GM18868 (cell line): ENCODE measurements around the gene CENPF.
"Not testable (repeated sequence)": the region's sequence is repeated elsewhere in the genome, so short reads cannot be mapped to it uniquely, and the experiment has no call there.

Source experiments
- ATAC-seq: cut with Tn5 transposase; IDR thresholded peaks from one replicate; pipeline ENCODE4 v1.9.1; 2021; ENCODE audit warnings: mild to moderate bottlenecking, moderate library complexity; ENCODE audit not compliant: unreplicated experiment

CENPF gene, protein sequence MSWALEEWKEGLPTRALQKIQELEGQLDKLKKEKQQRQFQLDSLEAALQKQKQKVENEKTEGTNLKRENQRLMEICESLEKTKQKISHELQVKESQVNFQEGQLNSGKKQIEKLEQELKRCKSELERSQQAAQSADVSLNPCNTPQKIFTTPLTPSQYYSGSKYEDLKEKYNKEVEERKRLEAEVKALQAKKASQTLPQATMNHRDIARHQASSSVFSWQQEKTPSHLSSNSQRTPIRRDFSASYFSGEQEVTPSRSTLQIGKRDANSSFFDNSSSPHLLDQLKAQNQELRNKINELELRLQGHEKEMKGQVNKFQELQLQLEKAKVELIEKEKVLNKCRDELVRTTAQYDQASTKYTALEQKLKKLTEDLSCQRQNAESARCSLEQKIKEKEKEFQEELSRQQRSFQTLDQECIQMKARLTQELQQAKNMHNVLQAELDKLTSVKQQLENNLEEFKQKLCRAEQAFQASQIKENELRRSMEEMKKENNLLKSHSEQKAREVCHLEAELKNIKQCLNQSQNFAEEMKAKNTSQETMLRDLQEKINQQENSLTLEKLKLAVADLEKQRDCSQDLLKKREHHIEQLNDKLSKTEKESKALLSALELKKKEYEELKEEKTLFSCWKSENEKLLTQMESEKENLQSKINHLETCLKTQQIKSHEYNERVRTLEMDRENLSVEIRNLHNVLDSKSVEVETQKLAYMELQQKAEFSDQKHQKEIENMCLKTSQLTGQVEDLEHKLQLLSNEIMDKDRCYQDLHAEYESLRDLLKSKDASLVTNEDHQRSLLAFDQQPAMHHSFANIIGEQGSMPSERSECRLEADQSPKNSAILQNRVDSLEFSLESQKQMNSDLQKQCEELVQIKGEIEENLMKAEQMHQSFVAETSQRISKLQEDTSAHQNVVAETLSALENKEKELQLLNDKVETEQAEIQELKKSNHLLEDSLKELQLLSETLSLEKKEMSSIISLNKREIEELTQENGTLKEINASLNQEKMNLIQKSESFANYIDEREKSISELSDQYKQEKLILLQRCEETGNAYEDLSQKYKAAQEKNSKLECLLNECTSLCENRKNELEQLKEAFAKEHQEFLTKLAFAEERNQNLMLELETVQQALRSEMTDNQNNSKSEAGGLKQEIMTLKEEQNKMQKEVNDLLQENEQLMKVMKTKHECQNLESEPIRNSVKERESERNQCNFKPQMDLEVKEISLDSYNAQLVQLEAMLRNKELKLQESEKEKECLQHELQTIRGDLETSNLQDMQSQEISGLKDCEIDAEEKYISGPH (N-terminal part only)

GRCh38 chr1:214602764-214603657 lies at the start of gene CENPF:
CENPF (plus strand) TSS chr1:214603195; CDS start chr1:214613755, 10,560 bp downstream.
- peak; percentile 98 for ATAC-seq

DNA sequence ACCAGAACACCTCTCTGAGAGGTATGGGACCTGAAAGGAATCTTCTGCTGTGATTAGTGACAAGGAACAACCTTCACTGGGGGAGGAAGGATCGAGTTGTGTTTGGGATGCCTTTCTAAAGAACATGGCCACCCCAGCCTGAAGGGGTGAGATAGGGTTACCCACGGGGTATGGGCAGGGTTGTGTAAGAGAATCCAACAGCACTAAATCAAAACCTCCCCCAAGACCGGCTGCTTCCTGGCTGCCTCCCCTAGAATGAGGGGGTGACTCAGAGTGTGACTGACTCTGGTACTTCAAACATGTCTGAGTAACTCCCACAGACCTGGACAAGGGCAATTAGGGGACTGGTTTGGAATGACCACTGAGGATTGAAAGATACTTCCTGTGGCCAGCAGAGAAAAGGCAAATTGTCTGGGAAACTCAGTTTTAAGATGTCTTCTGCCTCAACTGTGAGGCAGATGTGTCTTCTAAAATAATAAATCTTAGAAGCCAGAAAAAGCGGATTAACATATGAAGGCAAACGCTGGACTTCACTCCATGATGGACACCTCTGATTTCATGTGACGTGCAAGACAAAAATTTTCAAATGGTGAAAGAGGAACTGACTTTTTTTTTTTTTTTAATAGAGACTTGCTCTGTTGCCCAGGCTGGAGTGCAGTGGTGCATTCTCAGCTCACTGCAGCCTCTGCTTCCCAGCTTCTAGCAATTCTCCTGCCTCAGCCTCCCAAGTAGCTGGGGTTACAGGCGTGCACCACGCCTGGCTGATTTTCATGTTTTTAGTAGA lies 44.9 kb upstream of the CENPF start:
- ATAC-seq: peak; percentile 74

- ATAC-seq: no peak
These were observed 39.1 kb upstream of the CENPF start for GRCh38 chr1:214563881-214564280.

GRCh38 chr1:214565310-214565709 lies 37.7 kb upstream of the CENPF start:
- ATAC-seq: no peak

- ATAC-seq: peak; percentile 43
These were observed 36.6 kb upstream of the CENPF start for GRCh38 chr1:214566158-214567104.

DNA sequence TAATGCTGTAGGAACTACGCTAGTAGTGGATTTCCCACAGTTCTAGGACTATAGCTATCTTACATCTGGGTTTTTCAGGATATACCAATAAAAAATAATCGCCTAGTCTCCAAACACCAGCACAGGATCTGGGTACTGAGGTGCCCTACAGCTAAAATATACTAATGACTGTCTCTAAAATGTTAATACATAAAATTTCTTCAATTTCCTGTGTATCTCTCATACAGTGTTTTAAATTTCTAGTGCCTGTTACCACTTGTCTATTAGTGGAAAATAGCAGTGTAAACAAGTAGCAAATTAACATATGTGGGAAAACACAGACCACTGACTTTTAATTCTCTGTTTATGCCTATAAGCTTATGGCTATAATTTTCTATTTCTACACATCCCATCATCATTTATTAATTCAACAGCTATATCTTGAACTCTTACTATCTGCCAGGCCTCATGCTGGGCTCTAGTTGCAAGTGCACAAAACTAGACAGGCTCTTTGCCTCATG lies 35.5 kb upstream of the CENPF start:
- ATAC-seq: no peak

DNA sequence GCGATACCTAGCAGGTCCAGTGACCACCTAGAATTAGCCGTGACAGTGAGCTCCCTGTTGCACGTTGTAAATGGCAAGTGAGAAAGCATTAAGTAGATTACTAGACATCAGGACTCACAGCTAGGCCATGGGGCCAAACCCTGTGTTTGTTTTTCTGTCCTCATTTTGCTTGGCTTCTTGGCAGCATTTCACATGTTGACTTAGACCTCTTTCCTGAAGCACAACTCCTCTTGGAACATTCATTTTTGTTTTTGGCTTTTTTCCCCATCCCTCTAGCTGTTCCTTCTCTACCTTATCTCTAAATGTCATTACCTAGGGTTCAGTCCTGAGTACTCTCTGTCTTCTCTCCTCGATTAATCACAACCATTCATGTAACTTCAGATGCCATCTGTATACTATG lies 34.7 kb upstream of the CENPF start:
- ATAC-seq: no peak

- no peak for ATAC-seq
These were observed 33.5 kb upstream of the CENPF start for GRCh38 chr1:214569357-214570004.

DNA sequence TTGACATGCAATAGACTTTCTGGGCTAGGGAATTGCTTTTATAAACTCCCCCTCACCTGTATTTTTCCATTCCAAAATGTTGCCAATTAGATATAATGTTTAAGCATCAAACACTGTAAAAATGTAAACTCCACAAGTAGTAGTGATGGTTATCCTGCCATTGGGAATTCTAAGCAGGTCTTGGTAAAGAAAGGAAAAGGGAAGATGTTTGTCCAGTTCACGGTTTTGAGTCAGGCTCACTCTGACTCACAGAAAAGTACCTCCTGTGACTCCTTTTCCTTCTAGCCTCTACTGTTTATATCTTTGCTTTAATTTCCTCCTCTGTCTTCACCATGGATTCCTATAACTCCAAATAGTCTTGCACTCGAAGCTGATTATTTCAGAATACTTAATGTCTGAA lies 32.6 kb upstream of the CENPF start:
- ATAC-seq: no peak

DNA sequence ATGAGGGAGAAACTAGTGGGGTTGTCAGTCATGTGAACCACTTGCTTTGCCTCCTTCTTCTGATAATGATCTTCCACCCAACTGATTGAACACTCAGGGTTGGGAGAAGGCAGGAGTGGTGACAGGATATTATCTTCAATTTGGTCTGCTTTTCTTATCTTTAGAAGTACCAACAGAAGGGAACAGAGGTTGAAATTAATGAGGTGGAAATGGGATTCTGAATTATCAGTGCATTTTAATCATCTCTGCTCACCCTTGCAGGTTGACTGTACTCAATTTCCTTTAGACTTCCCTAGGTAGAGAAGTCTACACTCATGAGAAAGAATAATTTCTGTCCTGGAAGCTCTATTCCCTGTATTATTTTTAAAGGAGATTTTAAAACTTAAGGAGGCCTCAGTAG lies 31.7 kb upstream of the CENPF start:
- ATAC-seq: no peak

- ATAC-seq: no peak
These were observed 29.3 kb upstream of the CENPF start for GRCh38 chr1:214573386-214574318.

DNA sequence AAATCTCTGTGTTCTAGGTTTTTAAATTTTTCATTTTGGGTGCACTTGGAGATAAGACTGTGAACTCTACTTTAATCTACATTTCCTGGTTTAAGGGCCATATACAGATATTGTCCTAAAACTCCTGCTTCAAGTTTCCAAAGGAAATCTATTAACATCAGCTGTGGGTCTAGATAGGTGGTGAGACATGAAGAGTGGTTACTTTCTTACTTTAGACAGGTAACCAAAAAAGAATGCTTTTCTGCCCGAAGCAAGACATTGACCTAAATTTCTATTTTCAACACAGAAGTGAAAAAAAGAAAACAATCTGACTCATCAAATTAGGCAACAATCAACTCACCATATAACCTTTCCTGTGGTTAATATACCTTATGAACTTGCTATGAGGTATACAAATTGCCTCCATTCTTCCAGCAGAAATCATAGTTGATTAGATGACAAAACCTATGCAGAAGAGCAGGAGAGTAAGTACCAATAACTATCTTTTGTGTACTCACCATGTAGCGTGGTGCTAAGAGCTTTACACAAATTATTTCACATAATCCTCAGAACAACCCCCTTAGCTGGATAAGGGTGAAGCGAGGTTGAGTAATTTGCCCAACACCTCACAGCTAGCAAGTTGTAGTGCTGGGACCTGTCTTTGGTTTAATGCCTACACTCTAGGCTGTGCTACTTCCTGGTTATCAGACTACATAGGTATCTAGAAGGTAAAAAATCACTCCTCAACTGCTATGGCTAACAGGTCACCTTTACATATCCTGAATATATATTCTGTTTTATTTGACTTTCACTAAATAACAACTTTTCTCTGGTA lies 28.2 kb upstream of the CENPF start:
- no peak for ATAC-seq

DNA sequence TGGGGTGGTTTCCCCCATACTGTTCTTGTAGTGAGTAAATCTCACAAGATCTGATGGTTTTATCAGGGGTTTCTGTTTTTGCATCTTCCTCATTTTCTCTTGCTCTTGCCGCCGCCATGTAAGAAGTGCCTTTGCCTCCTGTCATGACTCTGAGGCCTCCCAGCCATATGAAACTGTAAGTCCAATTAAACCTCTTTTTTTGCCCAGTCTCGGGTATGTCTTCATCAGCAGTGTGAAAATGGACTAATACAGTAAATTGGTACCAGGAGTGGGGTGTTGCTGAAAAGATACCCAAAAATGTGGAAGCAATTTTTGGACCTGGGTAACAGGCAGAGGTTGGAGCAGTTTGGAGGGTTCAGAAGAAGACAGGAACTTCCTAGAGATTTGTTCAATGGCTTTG lies 26.9 kb upstream of the CENPF start:
- ATAC-seq: not testable (repeated sequence)

- no peak for ATAC-seq
These were observed 23.8 kb upstream of the CENPF start for GRCh38 chr1:214579183-214579582.

DNA sequence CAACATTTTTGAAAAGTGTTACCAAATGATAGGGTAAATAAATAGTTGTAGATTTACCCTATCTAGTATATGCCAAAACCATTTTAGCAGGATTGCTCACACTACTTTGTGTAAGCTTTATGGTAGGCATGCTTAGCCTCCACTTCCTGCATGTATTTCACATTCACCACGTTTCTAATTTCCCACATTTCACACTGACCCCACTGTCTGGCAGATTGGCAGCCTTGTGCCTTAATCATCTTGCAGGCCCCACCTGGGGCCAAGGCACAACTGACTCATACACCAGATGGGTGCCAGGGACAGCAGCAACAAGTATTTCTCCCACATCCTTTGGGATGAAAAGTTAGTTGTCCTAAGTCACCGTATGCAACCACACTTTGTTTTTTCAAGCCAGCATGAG lies 21.2 kb upstream of the CENPF start:
- ATAC-seq: no peak
